ENCODE data around the gene CHTF8.

Gene CHTF8

GRCh38 chr16:69113216-69113615 lies 19.2 kb downstream of the CHTF8 start:
- no peak for DNase-seq (ENCODE audit: low read depth, low spot score)

- DNase-seq (ENCODE audit: low read depth, low spot score) = no peak
Observed at GRCh38 chr16:69112285-69113129, 19.9 kb downstream of the CHTF8 start.

GRCh38 chr16:69111876-69112230 lies 20.5 kb downstream of the CHTF8 start:
- no peak for DNase-seq (ENCODE audit: low read depth, low spot score)

GRCh38 chr16:69111216-69111875 lies 21.0 kb downstream of the CHTF8 start:
- no peak for DNase-seq (ENCODE audit: low read depth, low spot score)

- DNase-seq (ENCODE audit: low read depth, low spot score) = no peak
Observed at GRCh38 chr16:69110406-69110805, 22.0 kb downstream of the CHTF8 start.

- DNase-seq (ENCODE audit: low read depth, low spot score) = no peak
Observed at GRCh38 chr16:69109486-69110270, 22.7 kb downstream of the CHTF8 start.

GRCh38 chr16:69108905-69109252 lies 23.5 kb downstream of the CHTF8 start:
- DNase-seq (ENCODE audit: low read depth, low spot score) = no peak

GRCh38 chr16:69108064-69108904 lies 24.1 kb downstream of the CHTF8 start:
- DNase-seq (ENCODE audit: low read depth, low spot score) = no peak

GRCh38 chr16:69107316-69107962 lies 24.9 kb downstream of the CHTF8 start:
- no peak for DNase-seq (ENCODE audit: low read depth, low spot score)

- no peak for DNase-seq (ENCODE audit: low read depth, low spot score)
Observed at GRCh38 chr16:69106491-69107315, 25.7 kb downstream of the CHTF8 start.

GRCh38 chr16:69105501-69106361 lies 26.7 kb downstream of the CHTF8 start, which contains the start of gene HAS3:
HAS3 (plus strand) TSS chr16:69105653; CDS start chr16:69109396, 3,743 bp downstream.
- no peak for DNase-seq (ENCODE audit: low read depth, low spot score)

- no peak for DNase-seq (ENCODE audit: low read depth, low spot score)
Observed at GRCh38 chr16:69100071-69100691, 32.2 kb downstream of the CHTF8 start.

- DNase-seq (ENCODE audit: low read depth, low spot score) = no peak
Observed at GRCh38 chr16:69095193-69095592, 37.2 kb downstream of the CHTF8 start.

- no peak for DNase-seq (ENCODE audit: low read depth, low spot score)
Observed at GRCh38 chr16:69094501-69094900, 37.9 kb downstream of the CHTF8 start.

- DNase-seq (ENCODE audit: low read depth, low spot score) = no peak
Observed at GRCh38 chr16:69093974-69094373, 38.4 kb downstream of the CHTF8 start.

- peak; percentile 10 for DNase-seq (ENCODE audit: low read depth, low spot score)
Observed at GRCh38 chr16:69089091-69089910, 43.1 kb downstream of the CHTF8 start.

GRCh38 chr16:69088684-69089083 lies 43.7 kb downstream of the CHTF8 start:
- DNase-seq (ENCODE audit: low read depth, low spot score) = no peak

- no peak for DNase-seq (ENCODE audit: low read depth, low spot score)
Observed at GRCh38 chr16:69087161-69087581, 45.2 kb downstream of the CHTF8 start.
